HepG2 (cell line): Measurements from ENCODE around the gene HYCC2. TPM values are rescaled to one million over a fixed set of nuclear protein-coding genes. Genes with fewer than 3 reads are reported as not detected.
"Not testable (repeated sequence)": the region's sequence is repeated elsewhere in the genome, so short reads cannot be mapped to it uniquely, and the experiment has no call there.

Experiments used
- ATAC-seq: fragments of 200-7000 bp; cut with Tn5 transposase; 3 replicates; pipeline ENCODE4 v1.9.1; 2020; ENCODE audit warnings: mild to moderate bottlenecking, moderate library complexity
- BruUV-seq: library from RNA; stranded (reverse); fragments of 400-500 nt; replicated peaks from 2 replicates; lab custom pipeline; 2021; lab: Mats Ljungman, UMichigan
- CTCF ChIA-PET: fragments of 300-600 bp; formaldehyde crosslinking; extraction: SDS; loops from one replicate; lab custom pipeline; 2021; ENCODE audit warnings: low total read pairs, inconsistent platforms, low intra/inter-chr PET ratio; lab: Yijun Ruan, JAX
- POLR2A ChIA-PET: fragments of 350-600 bp; sonication (Branson Sonifier 250); formaldehyde crosslinking; loops from one replicate; lab custom pipeline; 2020; ENCODE audit warnings: antibody characterized with exemption, inconsistent platforms; lab: Yijun Ruan, JAX
- DNase-seq: peaks from one replicate; pipeline ENCODE4 v3.0.0-alpha.2; 2015; ENCODE audit warnings: low spot score
- FAIRE-seq: peaks from 3 replicates; lab custom pipeline; 2011; peaks lifted over from hg19 to GRCh38; lab: Jason Lieb, UNC
- H2AFZ ChIP-seq: one replicate; pipeline ENCODE4 v1.6.1; 2011; ENCODE audit warnings: low read length, inconsistent platforms
- H3K27ac ChIP-seq: fragments of 300-600 bp; 3 replicates; pipeline ENCODE4 v1.8.0; 2011; ENCODE audit warnings: mixed run types, mild to moderate bottlenecking, mixed read lengths, low read length, inconsistent platforms; ENCODE audit not compliant: insufficient read depth; ENCODE audit errors: extremely low read length
- H3K27me3 ChIP-seq, 2 experiments: fragments of 200-600 bp in 1 of 2; 2 replicates in 1 of 2; 3 replicates in 1 of 2; pipeline versions ENCODE4 v1.6.0 to v1.8.0; 2011; ENCODE audit warnings: low read length in 2 of 2, mild to moderate bottlenecking in 2 of 2, moderate library complexity in 2 of 2, inconsistent platforms in 1 of 2; ENCODE audit not compliant: insufficient read depth in 2 of 2, control insufficient read depth in 1 of 2
- H3K36me3 ChIP-seq, 2 experiments: fragments of 200-600 bp in 1 of 2; replicated peaks in 1 of 2; 2 replicates in 1 of 2; 3 replicates in 1 of 2; pipeline versions ENCODE4 v1.5.1 to v1.8.0; 2011; ENCODE audit warnings: low read length in 2 of 2, inconsistent platforms in 1 of 2; ENCODE audit not compliant: insufficient read depth in 2 of 2, control insufficient read depth in 1 of 2
- H3K4me1 ChIP-seq: 2 replicates; pipeline ENCODE4 v1.5.1; 2012; ENCODE audit warnings: low read length, inconsistent platforms; ENCODE audit not compliant: insufficient read depth
- H3K4me2 ChIP-seq: 2 replicates; pipeline ENCODE4 v1.6.0; 2011; ENCODE audit warnings: low read depth, low read length, inconsistent platforms
- H3K4me3 ChIP-seq, 3 experiments: fragments of 200-600 bp in 1 of 3; sonication (generic), shearing (Covaris generic) in 1 of 3; replicated peaks in 1 of 3; 2 replicates each; pipeline ENCODE4 v1.5.1; 2011 to 2016; ENCODE audit warnings: low read length in 3 of 3, inconsistent platforms in 2 of 3, low read depth in 2 of 3, mild to moderate bottlenecking in 2 of 3, control low read depth in 1 of 3, mixed read lengths in 1 of 3; ENCODE audit not compliant: insufficient read depth in 1 of 3
- H3K79me2 ChIP-seq: one replicate; pipeline ENCODE4 v1.6.1; 2011; ENCODE audit warnings: low read length, inconsistent platforms; ENCODE audit not compliant: insufficient read depth
- H3K9ac ChIP-seq: 2 replicates; pipeline ENCODE4 v1.6.0; 2011; ENCODE audit warnings: mild to moderate bottlenecking, low read depth, low read length, inconsistent platforms; ENCODE audit not compliant: insufficient read depth
- H3K9me3 ChIP-seq: 2 replicates; pipeline ENCODE4 v1.5.1; 2012; ENCODE audit warnings: mild to moderate bottlenecking, low read length
- H4K20me1 ChIP-seq: 2 replicates; pipeline ENCODE4 v1.6.0; 2011; ENCODE audit warnings: inconsistent platforms, mild to moderate bottlenecking, low read length, moderate library complexity; ENCODE audit not compliant: insufficient read depth
- ARID5B ChIP-seq: IDR thresholded peaks from 2 replicates; pipeline ENCODE4 v1.4.0; 2020; ENCODE audit warnings: mild to moderate bottlenecking, missing genetic modification reagents
- ATF2 ChIP-seq: sonication (generic); formaldehyde crosslinking; IDR thresholded peaks from 2 replicates; pipeline ENCODE4 v1.4.0; 2020; ENCODE audit warnings: missing genetic modification reagents
- BCL6 ChIP-seq: IDR thresholded peaks from 2 replicates; pipeline ENCODE4 v1.6.1; 2016; ENCODE audit warnings: missing genetic modification reagents, missing compliant biosample characterization
- DRAP1 ChIP-seq: IDR thresholded peaks from 2 replicates; pipeline ENCODE4 v1.6.1; 2016; ENCODE audit warnings: missing genetic modification reagents, missing compliant biosample characterization
- GATAD2A ChIP-seq: IDR thresholded peaks from 2 replicates; pipeline ENCODE4 v1.6.1; 2016
- GFI1 ChIP-seq: sonication (generic); formaldehyde crosslinking; IDR thresholded peaks from 2 replicates; pipeline ENCODE4 v1.5.0; 2020; ENCODE audit warnings: missing genetic modification reagents, mild to moderate bottlenecking, borderline replicate concordance
- HNF1A ChIP-seq, 2 experiments: sonication (generic) in 1 of 2; formaldehyde crosslinking in 1 of 2; IDR thresholded peaks; 2 replicates each; pipeline versions ENCODE4 v1.4.0 to v1.6.1; 2016 to 2020; ENCODE audit warnings: borderline replicate concordance in 1 of 2, low read depth in 1 of 2, mild to moderate bottlenecking in 1 of 2, missing genetic modification reagents in 1 of 2
- HNF4A ChIP-seq: sonication (generic); formaldehyde crosslinking; IDR thresholded peaks from 2 replicates; pipeline ENCODE4 v1.4.0; 2020; ENCODE audit warnings: missing genetic modification reagents
- SAP130 ChIP-seq: IDR thresholded peaks from 2 replicates; pipeline ENCODE4 v1.6.1; 2016; ENCODE audit warnings: low read depth
- SOX13 ChIP-seq, 3 experiments: fragments of 450-650 bp in 1 of 3; sonication (generic) in 1 of 3; formaldehyde crosslinking in 1 of 3; IDR thresholded peaks in 2 of 3; conservative IDR thresholded peaks in 1 of 3; 2 replicates each; pipeline versions ENCODE4 v1.5.0 to v1.6.1; 2016 to 2020; ENCODE audit warnings: antibody characterized with exemption in 1 of 3, mild to moderate bottlenecking in 1 of 3, missing compliant biosample characterization in 1 of 3, missing genetic modification reagents in 1 of 3, moderate library complexity in 1 of 3
- SOX5 ChIP-seq: IDR thresholded peaks from 2 replicates; pipeline ENCODE4 v1.6.1; 2016; ENCODE audit warnings: borderline replicate concordance
- SOX6 ChIP-seq, 2 experiments: fragments of 450-650 bp in 1 of 2; sonication (generic) in 1 of 2; formaldehyde crosslinking in 1 of 2; IDR thresholded peaks; 2 replicates each; pipeline versions ENCODE4 v1.4.0 to v1.6.1; 2017 to 2020; ENCODE audit warnings: antibody characterized with exemption in 1 of 2, mild to moderate bottlenecking in 1 of 2, missing genetic modification reagents in 1 of 2
- SP5 ChIP-seq: IDR thresholded peaks from 2 replicates; pipeline ENCODE4 v1.6.1; 2016; ENCODE audit warnings: low read depth, borderline replicate concordance
- WGBS: methylation state at CpG from one replicate; pipeline ENCODE4 v1.1.6; 2017; ENCODE audit warnings: low lambda C conversion rate; 5-methylcytosine and 5-hydroxymethylcytosine counted together
- in situ Hi-C: cut with HindIII; loops from 2 replicates; pipeline ENCODE4 v1.10.0; 2017; ENCODE audit warnings: low pct_unique_long_range_greater_than_20kb; ENCODE audit not compliant: extremely low pct_ligation_motif_present
- intact Hi-C: fragments of 100-400 bp; cut with micrococcal nuclease; formaldehyde crosslinking; loops from one replicate; pipeline ENCODE4 v1.10.0; 2022; ENCODE audit not compliant: unreplicated experiment
- polyA plus RNA-seq, 8 experiments: library from polyadenylated mRNA; depleted of rRNA in 3 of 8; stranded (reverse) in 7 of 8; unstranded in 1 of 8; fragments of >200 nt; fragmentation: Illumina TruSeq in 4 of 8; extraction: Trizol in 4 of 8; gene quantifications; 2 replicates each; pipeline versions ENCODE4 v1.2.1 to v1.2.3, GENCODE V29; 2011 to 2016; ENCODE audit warnings: low read depth in 4 of 8, missing spikeins in 1 of 8, mixed read lengths in 1 of 8; ENCODE audit not compliant: insufficient read depth in 1 of 8
- total RNA-seq, 5 experiments: library from RNA; depleted of rRNA; stranded (reverse); fragments of >200 nt; fragmentation: Illumina TruSeq; extraction: Trizol; gene quantifications; 2 replicates each; pipeline ENCODE4 v1.2.3, GENCODE V29; 2016; ENCODE audit warnings: low read depth in 1 of 5

Gene HYCC2
- total and polyA plus RNA-seq, 2 of the 13 experiments (the other 11 are each of a cell fraction or from before 2014, with no cell fraction given): 4.7 to 13.9 TPM

GRCh38 chr2:201043050-201043449 lies 28.4 kb downstream of the HYCC2 start:
- H3K27me3 ChIP-seq; H3K36me3 ChIP-seq; H4K20me1 ChIP-seq; H3K27ac ChIP-seq; H2AFZ ChIP-seq; H3K9me3 ChIP-seq; H3K4me2 ChIP-seq; H3K9ac ChIP-seq; BruUV-seq; DNase-seq; intact Hi-C loops; FAIRE-seq; CTCF ChIA-PET; H3K4me3 ChIP-seq; in situ Hi-C loops; TF ChIP-seq HNF1A (IDR thresholded peaks at IDR 0.05; ENCODE audit: low read depth); SOX13 (IDR thresholded peaks at IDR 0.05); SOX6 (IDR thresholded peaks at IDR 0.05): not testable (repeated sequence)
- WGBS: 18% methylated on average over 5 of the region's 5 CpGs
- ATAC-seq: peak; percentile 55
- POLR2A ChIA-PET: interaction anchor here (0.7 kb wide), 1 partner anchor 105 kb away, joined by 3 read pairs; no protein-coding TSS in a partner anchor
- Histone ChIP-seq H3K79me2 (peaks cover 18% of the 10 kb centered on the region), H3K4me1 (peaks cover 36% of the 10 kb centered on the region)
- TF ChIP-seq HNF1A (CRISPR knock-in tag; IDR thresholded peaks at IDR 0.05; ENCODE audit: borderline replicate concordance) (peak; percentile 34; the same call in 1 of the 2 replicates), DRAP1 (CRISPR knock-in tag) (peak; percentile 29; the same call in 1 of the 2 replicates), ARID5B (CRISPR knock-in tag) (peak; percentile 66; the same call in 1 of the 2 replicates), HNF4A (CRISPR knock-in tag) (peak; percentile 19; the same call in 1 of the 2 replicates), BCL6 (peak; percentile 86), SOX13 (CRISPR knock-in tag; conservative IDR thresholded peaks at IDR 0.05 in 1 of 2, IDR thresholded peaks at IDR 0.05 in 1 of 2) (peak in 1 of 2 experiments; percentile 58; a peak in 1 of 4 replicates), GFI1 (CRISPR knock-in tag) (peak; percentile 20; the same call in 1 of the 2 replicates), SAP130 (CRISPR knock-in tag) (0 out of 2 replicates have a peak, but pooled peaks have one; percentile 22), ATF2 (CRISPR knock-in tag) (0 out of 2 replicates have a peak, but pooled peaks have one; percentile 24), SOX6 (CRISPR knock-in tag; IDR thresholded peaks at IDR 0.05) (peak; percentile 79), SP5 (peak; percentile 47; the same call in 1 of the 2 replicates), SOX5 (CRISPR knock-in tag) (peak; percentile 60), GATAD2A (CRISPR knock-in tag) (peak; percentile 33; the same call in 1 of the 2 replicates)
